Suprapubic skin (tissue), 4 donors: ENCODE results near the gene SPTB. TPM values are rescaled to one million over a fixed set of nuclear protein-coding genes. Genes with fewer than 3 reads are reported as not detected.

ENCODE experiments used
- DNase-seq, 2 donors: peaks; one replicate each; pipeline ENCODE4 v3.0.0-alpha.2; 2019; ENCODE audit warnings: low spot score in 2 of 2
- H3K27ac ChIP-seq: fragments of 200-600 bp; sonication (generic); one replicate; pipeline ENCODE4 v1.5.1; 2019
- H3K27me3 ChIP-seq: fragments of 200-600 bp; sonication (generic); one replicate; pipeline ENCODE4 v1.5.1; 2019
- H3K36me3 ChIP-seq: fragments of 200-600 bp; sonication (generic); one replicate; pipeline ENCODE4 v1.5.1; 2019
- H3K4me1 ChIP-seq: fragments of 200-600 bp; sonication (generic); one replicate; pipeline ENCODE4 v1.5.1; 2019
- H3K4me3 ChIP-seq: fragments of 200-600 bp; sonication (generic); one replicate; pipeline ENCODE4 v1.5.1; 2019; ENCODE audit warnings: mild to moderate bottlenecking
- H3K9me3 ChIP-seq: fragments of 200-600 bp; sonication (generic); one replicate; pipeline ENCODE4 v1.5.1; 2019
- EP300 ChIP-seq: sonication (generic); formaldehyde crosslinking; IDR thresholded peaks from one replicate; pipeline ENCODE4 v1.6.1; 2017; ENCODE audit warnings: antibody characterized with exemption
- POLR2A ChIP-seq, 2 donors: fragments of 450-650 bp; IDR thresholded peaks; one replicate each; pipeline ENCODE4 v1.6.1; 2017; ENCODE audit warnings: antibody characterized with exemption in 2 of 2, mild to moderate bottlenecking in 2 of 2, moderate library complexity in 2 of 2
- POLR2AphosphoS5 ChIP-seq, 3 donors: sonication (generic); formaldehyde crosslinking; IDR thresholded peaks; one replicate each; pipeline ENCODE4 v1.6.1; 2017; ENCODE audit warnings: antibody characterized with exemption in 3 of 3
- WGBS: methylation state at CpG from one replicate; pipeline ENCODE4 v1.1.5; 2018; 5-methylcytosine and 5-hydroxymethylcytosine counted together
- total RNA-seq, 4 donors: library from RNA; depleted of rRNA; stranded (reverse); fragments of >200 nt; gene quantifications; one replicate each; pipeline ENCODE4 v1.1.0, GENCODE V29; 2016
- TF ChIP-seq, protein P1 (sequence below), 2 donors: fragments of 200-600 bp in 1 of 2; fragments of 450-650 bp in 1 of 2; sonication (generic) in 1 of 2; IDR thresholded peaks; one replicate each; pipeline ENCODE4 v1.5.1; 2016 to 2019; ENCODE audit warnings: antibody characterized with exemption in 2 of 2, mild to moderate bottlenecking in 1 of 2, moderate library complexity in 1 of 2

The SPTB gene
- total RNA-seq, 4 donors from 2014 or later = 0.44 to 2.4 (median 0.54) TPM

DNA sequence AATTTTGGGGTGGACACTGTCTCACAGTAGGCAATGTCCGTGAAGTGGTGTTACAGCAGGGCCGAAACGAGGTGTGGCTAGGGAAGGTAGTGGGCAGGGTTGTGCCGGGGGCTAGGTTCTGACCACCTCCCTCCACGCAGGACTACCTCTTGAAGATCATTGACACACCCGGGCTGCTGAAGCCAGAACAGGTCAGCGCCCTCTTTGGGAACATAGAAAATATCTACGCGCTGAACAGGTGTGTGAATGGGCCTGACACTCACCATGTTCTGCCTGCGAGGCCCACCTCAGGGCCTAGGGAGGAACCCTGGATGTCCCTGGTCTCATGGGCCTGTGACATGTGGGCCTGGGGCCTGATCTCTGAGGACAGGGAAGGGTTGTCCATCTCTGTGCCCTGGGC is 150.9 kb downstream of the SPTB start:
- WGBS = 96% methylated on average over 10 of the region's 10 CpGs
- Histone ChIP-seq H3K27me3 (no peaks in the 10 kb centered on the region), H3K4me1 (peaks cover 34% of the 10 kb centered on the region), H3K4me3 (no peak overlapping the region), H3K9me3 (no peaks in the 10 kb centered on the region), H3K27ac (no peak overlapping the region), H3K36me3 (peaks cover 64% of the 10 kb centered on the region)
- TF ChIP-seq POLR2A (IDR thresholded peaks at IDR 0.05) = no peak
- TF ChIP-seq POLR2AphosphoS5 (IDR thresholded peaks at IDR 0.05) = no peak
- TF ChIP-seq, protein P1, sequence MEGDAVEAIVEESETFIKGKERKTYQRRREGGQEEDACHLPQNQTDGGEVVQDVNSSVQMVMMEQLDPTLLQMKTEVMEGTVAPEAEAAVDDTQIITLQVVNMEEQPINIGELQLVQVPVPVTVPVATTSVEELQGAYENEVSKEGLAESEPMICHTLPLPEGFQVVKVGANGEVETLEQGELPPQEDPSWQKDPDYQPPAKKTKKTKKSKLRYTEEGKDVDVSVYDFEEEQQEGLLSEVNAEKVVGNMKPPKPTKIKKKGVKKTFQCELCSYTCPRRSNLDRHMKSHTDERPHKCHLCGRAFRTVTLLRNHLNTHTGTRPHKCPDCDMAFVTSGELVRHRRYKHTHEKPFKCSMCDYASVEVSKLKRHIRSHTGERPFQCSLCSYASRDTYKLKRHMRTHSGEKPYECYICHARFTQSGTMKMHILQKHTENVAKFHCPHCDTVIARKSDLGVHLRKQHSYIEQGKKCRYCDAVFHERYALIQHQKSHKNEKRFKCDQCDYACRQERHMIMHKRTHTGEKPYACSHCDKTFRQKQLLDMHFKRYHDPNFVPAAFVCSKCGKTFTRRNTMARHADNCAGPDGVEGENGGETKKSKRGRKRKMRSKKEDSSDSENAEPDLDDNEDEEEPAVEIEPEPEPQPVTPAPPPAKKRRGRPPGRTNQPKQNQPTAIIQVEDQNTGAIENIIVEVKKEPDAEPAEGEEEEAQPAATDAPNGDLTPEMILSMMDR (IDR thresholded peaks at IDR 0.05) = no peak
- no peak for TF ChIP-seq EP300
- no peak for DNase-seq

- Histone ChIP-seq H3K9me3 (no peaks in the 10 kb centered on the region), H3K27me3 (no peaks in the 10 kb centered on the region), H3K4me3 (no peak overlapping the region), H3K4me1 (peaks cover 42% of the 10 kb centered on the region), H3K36me3 (peaks cover 57% of the 10 kb centered on the region), H3K27ac (no peak overlapping the region)
- TF ChIP-seq POLR2A (IDR thresholded peaks at IDR 0.05) (no peak), POLR2AphosphoS5 (IDR thresholded peaks at IDR 0.05) (no peak), EP300 (no peak)
- TF ChIP-seq, protein P1 (IDR thresholded peaks at IDR 0.05) = no peak
- DNase-seq = no peak
- WGBS = 100% methylated on average over 1 of the region's 6 CpGs
These were observed 151.6 kb downstream of the SPTB start for GRCh38 chr14:64728106-64728505.

DNA sequence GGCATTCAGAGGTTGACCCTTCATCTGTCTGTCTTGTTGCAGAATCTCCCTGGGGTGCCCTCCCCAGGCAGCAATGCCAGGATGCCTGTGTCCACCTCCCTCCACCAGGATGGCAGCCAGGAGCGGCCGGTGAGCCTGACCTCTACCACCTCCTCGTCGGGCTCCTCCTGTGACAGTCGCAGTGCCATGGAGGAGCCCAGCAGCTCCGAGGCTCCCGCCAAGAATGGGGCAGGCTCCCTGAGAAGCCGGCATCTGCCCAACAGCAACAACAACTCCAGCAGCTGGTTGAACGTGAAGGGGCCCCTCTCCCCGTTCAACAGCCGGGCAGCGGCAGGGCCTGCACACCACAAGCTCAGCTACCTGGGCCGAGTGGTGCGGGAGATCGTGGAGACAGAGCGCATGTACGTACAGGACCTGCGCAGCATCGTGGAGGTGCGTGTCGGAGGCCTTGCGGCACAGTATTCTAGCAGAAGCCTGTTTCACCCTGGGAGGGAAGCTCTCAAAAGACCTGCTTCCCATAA is 152.1 kb downstream of the SPTB start:
- H3K36me3 ChIP-seq = peaks cover 52% of the 10 kb centered on the region
- TF ChIP-seq POLR2A (IDR thresholded peaks at IDR 0.05) = no peak
- no peak for TF ChIP-seq POLR2AphosphoS5 (IDR thresholded peaks at IDR 0.05)
- no peak for TF ChIP-seq EP300
- TF ChIP-seq, protein P1 (IDR thresholded peaks at IDR 0.05) = no peak
- no peak overlapping the region for H3K27ac ChIP-seq
- no peak for DNase-seq
- no peaks in the 10 kb centered on the region for H3K27me3 ChIP-seq
- H3K4me3 ChIP-seq = no peak overlapping the region
- peaks cover 47% of the 10 kb centered on the region for H3K4me1 ChIP-seq
- no peaks in the 10 kb centered on the region for H3K9me3 ChIP-seq
- 100% methylated on average over 2 of the region's 22 CpGs for WGBS

DNA sequence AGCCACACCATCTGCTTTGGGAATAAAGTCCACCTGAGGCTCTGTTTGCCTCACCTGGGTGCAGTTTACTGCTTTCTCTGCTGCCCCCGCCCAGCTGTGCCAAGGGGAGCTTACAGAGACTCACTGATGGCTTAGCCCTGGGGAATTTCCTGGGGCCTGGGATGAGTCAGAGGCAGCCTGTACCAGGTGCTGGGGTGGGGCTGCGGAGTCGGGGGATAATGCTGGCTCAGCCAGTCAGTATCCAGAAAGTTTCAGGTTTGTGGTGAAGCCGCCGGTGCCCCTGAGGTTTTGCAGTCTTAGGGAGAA is 153.2 kb downstream of the SPTB start:
- H3K36me3 ChIP-seq = peaks cover 42% of the 10 kb centered on the region
- 56% methylated on average over 5 of the region's 5 CpGs for WGBS
- no peaks in the 10 kb centered on the region for H3K27me3 ChIP-seq
- no peak for TF ChIP-seq POLR2AphosphoS5 (IDR thresholded peaks at IDR 0.05)
- no peak for TF ChIP-seq EP300
- TF ChIP-seq, protein P1 (IDR thresholded peaks at IDR 0.05) = no peak
- no peak for TF ChIP-seq POLR2A (IDR thresholded peaks at IDR 0.05)
- H3K4me1 ChIP-seq = peaks cover 57% of the 10 kb centered on the region
- H3K4me3 ChIP-seq = no peak overlapping the region
- H3K9me3 ChIP-seq = no peaks in the 10 kb centered on the region
- no peak for DNase-seq
- H3K27ac ChIP-seq = no peak overlapping the region

GRCh38 chr14:64725879-64726584 is 153.7 kb downstream of the SPTB start:
- WGBS = 91% methylated on average over 6 of the region's 6 CpGs

More at GRCh38 chr14:64725879-64726584, 153.7 kb downstream of the SPTB start:
- TF ChIP-seq, protein P1 (IDR thresholded peaks at IDR 0.05) = no peak
- TF ChIP-seq EP300 = no peak
- no peak for TF ChIP-seq POLR2AphosphoS5 (IDR thresholded peaks at IDR 0.05)
- TF ChIP-seq POLR2A (IDR thresholded peaks at IDR 0.05) = no peak
- H3K4me3 ChIP-seq = no peak overlapping the region
- peak in 1 of 2 donors; percentile 17 for DNase-seq
- no peak overlapping the region for H3K27ac ChIP-seq
- H3K9me3 ChIP-seq = no peaks in the 10 kb centered on the region
- H3K4me1 ChIP-seq = peaks cover 62% of the 10 kb centered on the region
- peaks cover 36% of the 10 kb centered on the region for H3K36me3 ChIP-seq
- H3K27me3 ChIP-seq = no peaks in the 10 kb centered on the region
